ENCODE measurements around the gene ZNF148.

DNA sequence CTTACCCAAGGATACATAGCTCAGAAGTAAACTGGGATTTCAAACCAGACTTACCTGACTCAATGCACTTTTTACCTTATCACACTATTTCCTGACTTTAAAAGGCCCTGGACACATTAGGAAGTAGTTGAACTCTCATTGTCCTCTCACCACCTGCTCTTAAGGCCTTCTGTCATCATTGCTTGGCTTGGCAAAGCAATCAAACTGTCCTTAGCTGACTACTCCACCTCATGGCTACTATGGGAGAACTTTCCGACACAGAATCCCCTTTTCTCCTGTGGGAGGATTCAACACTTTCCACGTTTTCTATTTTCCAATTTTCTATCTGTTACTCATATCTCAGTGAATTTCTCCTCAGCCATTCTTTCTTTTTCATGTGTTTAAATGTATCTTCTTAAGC, 55.4 kb downstream of the ZNF148 start:
- TF ChIP-seq TAF1 (IDR thresholded peaks at IDR 0.05; ENCODE audit: borderline replicate concordance, insufficient read depth, low read length): no peak
- TF ChIP-seq, protein P1, sequence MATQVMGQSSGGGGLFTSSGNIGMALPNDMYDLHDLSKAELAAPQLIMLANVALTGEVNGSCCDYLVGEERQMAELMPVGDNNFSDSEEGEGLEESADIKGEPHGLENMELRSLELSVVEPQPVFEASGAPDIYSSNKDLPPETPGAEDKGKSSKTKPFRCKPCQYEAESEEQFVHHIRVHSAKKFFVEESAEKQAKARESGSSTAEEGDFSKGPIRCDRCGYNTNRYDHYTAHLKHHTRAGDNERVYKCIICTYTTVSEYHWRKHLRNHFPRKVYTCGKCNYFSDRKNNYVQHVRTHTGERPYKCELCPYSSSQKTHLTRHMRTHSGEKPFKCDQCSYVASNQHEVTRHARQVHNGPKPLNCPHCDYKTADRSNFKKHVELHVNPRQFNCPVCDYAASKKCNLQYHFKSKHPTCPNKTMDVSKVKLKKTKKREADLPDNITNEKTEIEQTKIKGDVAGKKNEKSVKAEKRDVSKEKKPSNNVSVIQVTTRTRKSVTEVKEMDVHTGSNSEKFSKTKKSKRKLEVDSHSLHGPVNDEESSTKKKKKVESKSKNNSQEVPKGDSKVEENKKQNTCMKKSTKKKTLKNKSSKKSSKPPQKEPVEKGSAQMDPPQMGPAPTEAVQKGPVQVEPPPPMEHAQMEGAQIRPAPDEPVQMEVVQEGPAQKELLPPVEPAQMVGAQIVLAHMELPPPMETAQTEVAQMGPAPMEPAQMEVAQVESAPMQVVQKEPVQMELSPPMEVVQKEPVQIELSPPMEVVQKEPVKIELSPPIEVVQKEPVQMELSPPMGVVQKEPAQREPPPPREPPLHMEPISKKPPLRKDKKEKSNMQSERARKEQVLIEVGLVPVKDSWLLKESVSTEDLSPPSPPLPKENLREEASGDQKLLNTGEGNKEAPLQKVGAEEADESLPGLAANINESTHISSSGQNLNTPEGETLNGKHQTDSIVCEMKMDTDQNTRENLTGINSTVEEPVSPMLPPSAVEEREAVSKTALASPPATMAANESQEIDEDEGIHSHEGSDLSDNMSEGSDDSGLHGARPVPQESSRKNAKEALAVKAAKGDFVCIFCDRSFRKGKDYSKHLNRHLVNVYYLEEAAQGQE (IDR thresholded peaks at IDR 0.05; ENCODE audit: insufficient read depth in 1 of 2, low read depth in 2 of 2, low read length in 2 of 2): no peak
